H9 (cell line): ENCODE results near the gene NACC2. TPM values are rescaled to one million over a fixed set of nuclear protein-coding genes. Genes with fewer than 3 reads are reported as not detected.

ENCODE experiments used
- DNase-seq: peaks from one replicate; pipeline ENCODE4 v3.0.0-alpha.2; 2017
- H2AFZ ChIP-seq: one replicate; pipeline ENCODE4 v1.6.1; 2013; ENCODE audit warnings: mild to moderate bottlenecking, low read length, control low read depth, moderate library complexity
- H2AK5ac ChIP-seq: 2 replicates; pipeline ENCODE4 v1.6.1; 2013; ENCODE audit warnings: low read length, control low read depth, mixed read lengths; ENCODE audit not compliant: insufficient read length
- H2BK120ac ChIP-seq: one replicate; pipeline ENCODE4 v1.6.1; 2013; ENCODE audit warnings: low read depth, mild to moderate bottlenecking, low read length, control low read depth, inconsistent platforms; ENCODE audit not compliant: poor library complexity, severe bottlenecking
- H2BK12ac ChIP-seq: 2 replicates; pipeline ENCODE4 v1.6.1; 2013; ENCODE audit warnings: low read length, control low read depth, mixed read lengths, low read depth; ENCODE audit not compliant: insufficient read length
- H2BK15ac ChIP-seq: 2 replicates; pipeline ENCODE4 v1.6.1; 2013; ENCODE audit warnings: low read depth, low read length, control low read depth
- H2BK20ac ChIP-seq: one replicate; pipeline ENCODE4 v1.6.1; 2013; ENCODE audit warnings: low read depth, mild to moderate bottlenecking, low read length, control low read depth, inconsistent platforms; ENCODE audit not compliant: poor library complexity, severe bottlenecking
- H2BK5ac ChIP-seq: 2 replicates; pipeline ENCODE4 v1.6.1; 2013; ENCODE audit warnings: low read length, control low read depth, mixed read lengths; ENCODE audit not compliant: insufficient read length
- H3K14ac ChIP-seq: 2 replicates; pipeline ENCODE4 v1.6.1; 2013; ENCODE audit warnings: low read length, control low read depth; ENCODE audit not compliant: insufficient read depth
- H3K18ac ChIP-seq: 2 replicates; pipeline ENCODE4 v1.6.1; 2013; ENCODE audit warnings: low read depth, mild to moderate bottlenecking, mixed read lengths, low read length, control low read depth; ENCODE audit not compliant: insufficient read length
- H3K23ac ChIP-seq: 2 replicates; pipeline ENCODE4 v1.6.1; 2013; ENCODE audit warnings: low read length, control low read depth, mixed read lengths, low read depth; ENCODE audit not compliant: insufficient read length
- H3K23me2 ChIP-seq: 2 replicates; pipeline ENCODE4 v1.6.1; 2013; ENCODE audit warnings: low read depth, mild to moderate bottlenecking, mixed read lengths, low read length, control low read depth; ENCODE audit not compliant: insufficient read length, poor library complexity, severe bottlenecking
- H3K27ac ChIP-seq: 2 replicates; pipeline ENCODE4 v1.5.1; 2013; ENCODE audit warnings: low read length, control low read depth, mixed read lengths, low read depth; ENCODE audit not compliant: insufficient read length
- H3K27me3 ChIP-seq: 2 replicates; pipeline ENCODE4 v1.6.1; 2013; ENCODE audit warnings: low read length, control low read depth, inconsistent platforms; ENCODE audit not compliant: insufficient read depth
- H3K4ac ChIP-seq: 2 replicates; pipeline ENCODE4 v1.6.1; 2013; ENCODE audit warnings: low read depth, mild to moderate bottlenecking, control low read depth, inconsistent platforms, low read length, moderate library complexity
- H3K4me1 ChIP-seq: 2 replicates; pipeline ENCODE4 v1.6.1; 2013; ENCODE audit warnings: low read length, control low read depth, inconsistent platforms; ENCODE audit not compliant: insufficient read depth
- H3K4me2 ChIP-seq: 2 replicates; pipeline ENCODE4 v1.6.1; 2013; ENCODE audit warnings: low read length, control low read depth, mixed read lengths; ENCODE audit not compliant: insufficient read length, insufficient read depth
- H3K56ac ChIP-seq: 2 replicates; pipeline ENCODE4 v1.6.1; 2013; ENCODE audit warnings: low read depth, mild to moderate bottlenecking, mixed read lengths, low read length, control low read depth; ENCODE audit not compliant: insufficient read length
- H3K79me1 ChIP-seq: 2 replicates; pipeline ENCODE4 v1.6.1; 2013; ENCODE audit warnings: low read depth, mild to moderate bottlenecking, moderate library complexity, low read length, control low read depth, inconsistent platforms; ENCODE audit not compliant: insufficient read depth, poor library complexity, severe bottlenecking
- H3K79me2 ChIP-seq: 2 replicates; pipeline ENCODE4 v1.6.1; 2013; ENCODE audit warnings: low read length, control low read depth, inconsistent platforms; ENCODE audit not compliant: insufficient read depth
- H3K9ac ChIP-seq: 2 replicates; pipeline ENCODE4 v1.6.1; 2013; ENCODE audit warnings: low read length, control low read depth, mixed read lengths; ENCODE audit not compliant: insufficient read length; ENCODE audit errors: extremely low read depth
- H3K9me3 ChIP-seq: one replicate; pipeline ENCODE4 v1.6.1; 2013; ENCODE audit warnings: low read depth, low read length, inconsistent platforms; ENCODE audit not compliant: control insufficient read depth
- H3T11ph ChIP-seq: one replicate; pipeline ENCODE4 v1.6.1; 2013; ENCODE audit warnings: mild to moderate bottlenecking, low read length, control low read depth, inconsistent platforms
- H4K20me1 ChIP-seq: one replicate; pipeline ENCODE4 v1.6.1; 2013; ENCODE audit not compliant: control insufficient read depth, insufficient read length, insufficient read depth
- H4K5ac ChIP-seq: 2 replicates; pipeline ENCODE4 v1.6.1; 2013; ENCODE audit warnings: low read depth, mild to moderate bottlenecking, mixed read lengths, low read length, control low read depth; ENCODE audit not compliant: insufficient read length
- H4K8ac ChIP-seq: replicated peaks from 2 replicates; pipeline ENCODE4 v1.6.1; 2013; ENCODE audit warnings: low read length, control low read depth, mixed read lengths, low read depth; ENCODE audit not compliant: insufficient read length
- H4K91ac ChIP-seq: 2 replicates; pipeline ENCODE4 v1.6.1; 2013; ENCODE audit warnings: low read depth, mild to moderate bottlenecking, moderate library complexity, mixed read lengths, low read length, control low read depth; ENCODE audit not compliant: insufficient read length
- H3K27ac Mint-ChIP-seq, 3 experiments: 2 replicates in 2 of 3; 3 replicates in 1 of 3; pipeline ENCODE4 v1.8.0; 2020 to 2021; ENCODE audit warnings: mixed read lengths in 3 of 3, mild to moderate bottlenecking in 1 of 3, moderate library complexity in 1 of 3
- H3K27me3 Mint-ChIP-seq: 2 replicates; pipeline ENCODE4 v1.8.0; 2021; ENCODE audit warnings: low read depth, mild to moderate bottlenecking, moderate library complexity, mixed read lengths
- H3K36me3 Mint-ChIP-seq, 3 experiments: 2 replicates in 2 of 3; 3 replicates in 1 of 3; pipeline ENCODE4 v1.8.0; 2020 to 2021; ENCODE audit warnings: low read depth in 3 of 3, mixed read lengths in 3 of 3; ENCODE audit not compliant: insufficient read depth in 1 of 3
- H3K4me1 Mint-ChIP-seq, 2 experiments: 2 replicates each; pipeline ENCODE4 v1.8.0; 2020; ENCODE audit warnings: mixed read lengths in 2 of 2
- H3K4me3 Mint-ChIP-seq, 2 experiments: 2 replicates in 1 of 2; 3 replicates in 1 of 2; pipeline ENCODE4 v1.8.0; 2020 to 2021; ENCODE audit warnings: mild to moderate bottlenecking in 2 of 2, mixed read lengths in 2 of 2, moderate library complexity in 1 of 2
- H3K9me3 Mint-ChIP-seq, 2 experiments: 2 replicates in 1 of 2; 3 replicates in 1 of 2; pipeline ENCODE4 v1.8.0; 2020; ENCODE audit warnings: mild to moderate bottlenecking in 2 of 2, mixed read lengths in 2 of 2, moderate library complexity in 1 of 2
- WGBS: extraction: QIAGEN DNeasy Blood & Tissue Kit; methylation state at CpG from one replicate; pipeline ENCODE4 v1.1.7; 2013; ENCODE audit warnings: missing lambda C conversion rate, low lambda C conversion rate, mixed read lengths; ENCODE audit not compliant: insufficient read length; ENCODE audit errors: extremely low coverage; 5-methylcytosine and 5-hydroxymethylcytosine counted together
- total RNA-seq: library from RNA; stranded (reverse); gene quantifications from 2 replicates; pipeline ENCODE4 v1.2.1, GENCODE V29; 2021
- TF ChIP-seq, protein P1 (sequence below): fragments of 200-600 bp; sonication (generic); conservative IDR thresholded peaks from 3 replicates; pipeline ENCODE4 v1.8.0; 2021; ENCODE audit warnings: antibody characterized with exemption, mild to moderate bottlenecking

Gene NACC2
- total RNA-seq, 1 experiment from 2014 or later, result 11.5 TPM

DNA sequence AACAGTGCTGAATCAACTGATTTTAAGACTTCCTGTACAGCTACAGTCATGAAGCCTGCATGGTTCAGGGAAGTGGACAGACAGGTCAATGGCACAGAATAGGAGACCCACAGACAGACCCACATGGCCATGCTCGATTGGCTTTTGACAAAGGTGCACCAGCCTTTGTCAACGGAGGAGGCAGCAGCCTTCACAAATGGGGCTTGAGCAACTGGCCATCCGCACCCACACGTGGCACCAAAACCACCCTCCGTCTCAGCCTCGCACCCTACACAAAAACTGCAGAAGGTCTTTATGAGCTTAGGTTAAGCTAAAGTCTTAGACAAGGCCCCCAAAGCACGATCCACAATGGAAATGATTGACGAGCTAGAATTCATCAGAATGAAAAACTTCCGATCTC, 74.4 kb downstream of the NACC2 start:
- Histone ChIP-seq H2BK15ac (no peak overlapping the region), H3T11ph (no peak overlapping the region), H3K9ac (no peak overlapping the region), H3K4ac (no peak overlapping the region), H2BK20ac (no peak overlapping the region), H4K91ac (no peak overlapping the region), H2BK12ac (no peak overlapping the region), H2AFZ (no peak overlapping the region), H3K27ac (no peak overlapping the region), H3K9me3 (no peaks in the 10 kb centered on the region), H3K27me3 (no peaks in the 10 kb centered on the region), H2AK5ac (no peak overlapping the region), H3K23me2 (no peaks in the 10 kb centered on the region), H3K4me1 (peaks cover 4% of the 10 kb centered on the region; the same call in 1 of the 2 replicates), H3K56ac (no peak overlapping the region), H4K5ac (no peak overlapping the region), H4K20me1 (peaks cover 3% of the 10 kb centered on the region), H3K14ac (no peak overlapping the region), H2BK120ac (no peak overlapping the region), H3K23ac (no peak overlapping the region), H3K79me1 (no peaks in the 10 kb centered on the region), H2BK5ac (no peak overlapping the region), H3K79me2 (no peaks in the 10 kb centered on the region; the same call in 1 of the 2 replicates), H4K8ac (no peak overlapping the region), H3K18ac (no peak overlapping the region), H3K4me2 (no peak overlapping the region)
- peaks cover 0 to 4% (median 0%) of the 10 kb centered on the region in 3 experiments; a peak in 3 of 7 replicates for H3K36me3 Mint-ChIP-seq
- no CpG with 5 or more reads among the region's 9 CpGs for WGBS
- peak overlapping the region in 1 of 2 experiments; percentile 4; a peak in 1 of 5 replicates for H3K4me3 Mint-ChIP-seq
- no peaks in the 10 kb centered on the region; a peak in 1 of 5 replicates for H3K9me3 Mint-ChIP-seq
- H3K27ac Mint-ChIP-seq, result peak overlapping the region in 1 of 3 experiments; percentile 33; a peak in 1 of 7 replicates
- TF ChIP-seq, protein P1, sequence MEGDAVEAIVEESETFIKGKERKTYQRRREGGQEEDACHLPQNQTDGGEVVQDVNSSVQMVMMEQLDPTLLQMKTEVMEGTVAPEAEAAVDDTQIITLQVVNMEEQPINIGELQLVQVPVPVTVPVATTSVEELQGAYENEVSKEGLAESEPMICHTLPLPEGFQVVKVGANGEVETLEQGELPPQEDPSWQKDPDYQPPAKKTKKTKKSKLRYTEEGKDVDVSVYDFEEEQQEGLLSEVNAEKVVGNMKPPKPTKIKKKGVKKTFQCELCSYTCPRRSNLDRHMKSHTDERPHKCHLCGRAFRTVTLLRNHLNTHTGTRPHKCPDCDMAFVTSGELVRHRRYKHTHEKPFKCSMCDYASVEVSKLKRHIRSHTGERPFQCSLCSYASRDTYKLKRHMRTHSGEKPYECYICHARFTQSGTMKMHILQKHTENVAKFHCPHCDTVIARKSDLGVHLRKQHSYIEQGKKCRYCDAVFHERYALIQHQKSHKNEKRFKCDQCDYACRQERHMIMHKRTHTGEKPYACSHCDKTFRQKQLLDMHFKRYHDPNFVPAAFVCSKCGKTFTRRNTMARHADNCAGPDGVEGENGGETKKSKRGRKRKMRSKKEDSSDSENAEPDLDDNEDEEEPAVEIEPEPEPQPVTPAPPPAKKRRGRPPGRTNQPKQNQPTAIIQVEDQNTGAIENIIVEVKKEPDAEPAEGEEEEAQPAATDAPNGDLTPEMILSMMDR, result no peak
- no peak for DNase-seq
- peaks cover 29 to 38% of the 10 kb centered on the region in 2 experiments for H3K4me1 Mint-ChIP-seq
- peaks cover 14% of the 10 kb centered on the region for H3K27me3 Mint-ChIP-seq
